ENCODE data around the gene GSPT2.

GSPT2 gene

DNA sequence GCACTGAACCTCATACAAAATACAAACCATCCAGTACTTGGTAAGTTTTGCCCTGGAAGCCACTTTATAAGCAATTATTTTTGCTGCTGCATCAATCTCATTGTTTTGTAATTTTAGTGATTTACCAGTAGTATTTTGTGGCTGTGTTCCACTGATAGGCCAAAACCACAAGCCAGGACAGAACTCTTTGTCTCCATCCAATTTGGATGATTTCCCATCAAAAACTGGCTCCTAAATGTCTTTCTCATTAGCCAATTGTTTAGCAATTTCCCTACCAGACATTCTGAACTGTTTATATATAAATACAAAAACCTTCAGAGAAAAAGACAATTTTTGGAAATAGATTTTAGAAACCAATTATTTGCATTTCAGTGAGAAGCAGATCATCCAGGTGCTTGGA lies 4.4 kb downstream of the GSPT2 start:
- TF ChIP-seq, protein P1, sequence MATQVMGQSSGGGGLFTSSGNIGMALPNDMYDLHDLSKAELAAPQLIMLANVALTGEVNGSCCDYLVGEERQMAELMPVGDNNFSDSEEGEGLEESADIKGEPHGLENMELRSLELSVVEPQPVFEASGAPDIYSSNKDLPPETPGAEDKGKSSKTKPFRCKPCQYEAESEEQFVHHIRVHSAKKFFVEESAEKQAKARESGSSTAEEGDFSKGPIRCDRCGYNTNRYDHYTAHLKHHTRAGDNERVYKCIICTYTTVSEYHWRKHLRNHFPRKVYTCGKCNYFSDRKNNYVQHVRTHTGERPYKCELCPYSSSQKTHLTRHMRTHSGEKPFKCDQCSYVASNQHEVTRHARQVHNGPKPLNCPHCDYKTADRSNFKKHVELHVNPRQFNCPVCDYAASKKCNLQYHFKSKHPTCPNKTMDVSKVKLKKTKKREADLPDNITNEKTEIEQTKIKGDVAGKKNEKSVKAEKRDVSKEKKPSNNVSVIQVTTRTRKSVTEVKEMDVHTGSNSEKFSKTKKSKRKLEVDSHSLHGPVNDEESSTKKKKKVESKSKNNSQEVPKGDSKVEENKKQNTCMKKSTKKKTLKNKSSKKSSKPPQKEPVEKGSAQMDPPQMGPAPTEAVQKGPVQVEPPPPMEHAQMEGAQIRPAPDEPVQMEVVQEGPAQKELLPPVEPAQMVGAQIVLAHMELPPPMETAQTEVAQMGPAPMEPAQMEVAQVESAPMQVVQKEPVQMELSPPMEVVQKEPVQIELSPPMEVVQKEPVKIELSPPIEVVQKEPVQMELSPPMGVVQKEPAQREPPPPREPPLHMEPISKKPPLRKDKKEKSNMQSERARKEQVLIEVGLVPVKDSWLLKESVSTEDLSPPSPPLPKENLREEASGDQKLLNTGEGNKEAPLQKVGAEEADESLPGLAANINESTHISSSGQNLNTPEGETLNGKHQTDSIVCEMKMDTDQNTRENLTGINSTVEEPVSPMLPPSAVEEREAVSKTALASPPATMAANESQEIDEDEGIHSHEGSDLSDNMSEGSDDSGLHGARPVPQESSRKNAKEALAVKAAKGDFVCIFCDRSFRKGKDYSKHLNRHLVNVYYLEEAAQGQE (IDR thresholded peaks at IDR 0.05; ENCODE audit: low read depth) = no peak
- TF ChIP-seq NFIC (IDR thresholded peaks at IDR 0.05) (no peak), MAX (IDR thresholded peaks at IDR 0.05) (no peak), RAD21 (IDR thresholded peaks at IDR 0.05; ENCODE audit: low read depth) (no peak), EGR1 (IDR thresholded peaks at IDR 0.05) (no peak), CREB1 (IDR thresholded peaks at IDR 0.05; ENCODE audit: low read depth) (no peak), TEAD4 (IDR thresholded peaks at IDR 0.05) (no peak), TCF12 (IDR thresholded peaks at IDR 0.05; ENCODE audit: low read depth) (no peak), USF1 (IDR thresholded peaks at IDR 0.05) (no peak), FOXM1 (IDR thresholded peaks at IDR 0.05; ENCODE audit: borderline replicate concordance, low read depth) (no peak), YY1 (IDR thresholded peaks at IDR 0.05; ENCODE audit: low read depth) (no peak), EP300 (IDR thresholded peaks at IDR 0.05; ENCODE audit: borderline replicate concordance) (no peak), ZBTB7A (IDR thresholded peaks at IDR 0.05; ENCODE audit: low read depth) (no peak), CEBPB (IDR thresholded peaks at IDR 0.05) (no peak)

DNA sequence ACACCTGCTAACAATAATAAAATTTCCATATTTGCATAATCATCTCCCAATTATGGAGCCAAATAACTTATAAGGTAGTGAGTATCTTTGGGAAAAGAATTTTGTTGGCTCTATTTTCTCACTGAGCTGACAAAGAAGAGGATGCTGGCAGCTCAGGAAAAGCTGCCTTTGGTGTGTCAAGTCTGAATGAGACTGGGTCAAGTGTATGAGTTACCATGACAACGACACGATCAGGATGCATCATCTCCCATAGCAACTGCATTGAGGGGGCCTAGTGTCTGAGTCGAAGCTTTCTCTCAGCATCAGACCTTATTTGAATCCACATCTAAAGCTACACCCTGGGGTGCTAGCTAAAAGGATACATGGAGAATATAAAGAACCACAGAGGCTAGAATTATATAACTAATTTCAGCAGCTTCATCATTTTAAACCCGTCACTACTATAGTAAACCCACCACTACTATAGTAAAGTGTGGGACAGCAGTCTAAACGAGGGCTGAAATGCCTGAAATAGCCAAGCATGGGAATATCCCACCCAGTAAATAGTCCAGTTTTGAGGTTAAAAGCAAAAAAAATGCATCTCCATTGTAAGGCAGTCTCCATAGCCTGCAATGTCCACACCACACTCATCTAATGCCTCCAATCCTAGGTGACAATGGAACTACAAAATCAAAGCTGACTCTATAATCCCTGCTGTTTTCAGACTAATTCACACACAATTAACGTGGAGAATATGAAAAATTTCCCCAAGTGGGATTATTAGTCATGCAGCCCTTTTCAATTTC lies 16.0 kb downstream of the GSPT2 start:
- no peak for TF ChIP-seq NFIC (IDR thresholded peaks at IDR 0.05)
- TF ChIP-seq ZBTB7A (IDR thresholded peaks at IDR 0.05; ENCODE audit: low read depth) = no peak
- no peak for TF ChIP-seq EGR1 (IDR thresholded peaks at IDR 0.05)
- no peak for TF ChIP-seq RAD21 (IDR thresholded peaks at IDR 0.05; ENCODE audit: low read depth)
- TF ChIP-seq CREB1 (IDR thresholded peaks at IDR 0.05; ENCODE audit: low read depth) = no peak
- TF ChIP-seq TCF12 (IDR thresholded peaks at IDR 0.05; ENCODE audit: low read depth) = no peak
- no peak for TF ChIP-seq FOXM1 (IDR thresholded peaks at IDR 0.05; ENCODE audit: borderline replicate concordance, low read depth)

GRCh38 chrX:51760657-51761056 lies 17.4 kb downstream of the GSPT2 start:
- TF ChIP-seq, protein P1 (IDR thresholded peaks at IDR 0.05; ENCODE audit: low read depth) = no peak
- TF ChIP-seq CREB1 (IDR thresholded peaks at IDR 0.05; ENCODE audit: low read depth) (no peak), EP300 (IDR thresholded peaks at IDR 0.05; ENCODE audit: borderline replicate concordance) (no peak), EGR1 (IDR thresholded peaks at IDR 0.05) (no peak), CEBPB (IDR thresholded peaks at IDR 0.05) (no peak), TAF1 (IDR thresholded peaks at IDR 0.05; ENCODE audit: low read depth) (no peak)

GRCh38 chrX:51766546-51766945 lies 23.3 kb downstream of the GSPT2 start:
- TF ChIP-seq EP300 (IDR thresholded peaks at IDR 0.05; ENCODE audit: borderline replicate concordance) (no peak), MAX (IDR thresholded peaks at IDR 0.05) (no peak), ZBTB7A (IDR thresholded peaks at IDR 0.05; ENCODE audit: low read depth) (no peak), NFIC (IDR thresholded peaks at IDR 0.05) (no peak), RAD21 (IDR thresholded peaks at IDR 0.05; ENCODE audit: low read depth) (no peak), TAF1 (IDR thresholded peaks at IDR 0.05; ENCODE audit: low read depth) (no peak), CREB1 (IDR thresholded peaks at IDR 0.05; ENCODE audit: low read depth) (no peak), YY1 (IDR thresholded peaks at IDR 0.05; ENCODE audit: low read depth) (no peak), USF1 (IDR thresholded peaks at IDR 0.05) (no peak), TCF12 (IDR thresholded peaks at IDR 0.05; ENCODE audit: low read depth) (no peak), TEAD4 (IDR thresholded peaks at IDR 0.05) (no peak), FOXM1 (IDR thresholded peaks at IDR 0.05; ENCODE audit: borderline replicate concordance, low read depth) (no peak), CEBPB (IDR thresholded peaks at IDR 0.05) (no peak)
- TF ChIP-seq, protein P1 (IDR thresholded peaks at IDR 0.05; ENCODE audit: low read depth) = no peak
